ENCODE data around the gene BAIAP2L2. TPM values are rescaled to one million over a fixed set of nuclear protein-coding genes. Genes with fewer than 3 reads are reported as not detected.
"Not testable (repeated sequence)": the region's sequence is repeated elsewhere in the genome, so short reads cannot be mapped to it uniquely, and the experiment has no call there.

Gene BAIAP2L2
- total and polyA plus RNA-seq, 7 donors = 0.23 to 5.1 (median 0.55) TPM; not detected in 1

GRCh38 chr22:38080850-38081635, 29.4 kb downstream of the BAIAP2L2 start:
- intact Hi-C loops (cut with DNase I) = no loop called here
- no peaks in the 10 kb centered on the region for H3K36me3 ChIP-seq (ENCODE audit: insufficient read depth in 1 of 2, low read depth in 1 of 2)
- peaks cover 0 to 17% (median 5%) of the 10 kb centered on the region in 3 donors for H3K27me3 ChIP-seq (ENCODE audit: insufficient read depth in 3 of 3, low read length in 2 of 3)
- no peaks in the 10 kb centered on the region for H3K9me3 ChIP-seq
- no peak for TF ChIP-seq CTCF (IDR thresholded peaks at IDR 0.05)
- H3K4me3 ChIP-seq = peak overlapping the region; percentile 59
- DNase-seq = peak in 1 of 2 donors; percentile 67
- 4 to 11% (median 5%) methylated on average over 52 to 110 of the region's 110 CpGs for WGBS, 3 donors
- peaks cover 18% of the 10 kb centered on the region for H3K4me1 ChIP-seq
- ATAC-seq = peak; percentile 58 to 74 (median 68)
- no peak overlapping the region for H3K27ac ChIP-seq

- DNase-seq (peak in 1 of 2 donors; percentile 52), ATAC-seq (peak in 1 of 4 donors; percentile 2)
- no peak for TF ChIP-seq CTCF (IDR thresholded peaks at IDR 0.05)
- H3K27ac ChIP-seq = no peak overlapping the region
- H3K36me3 ChIP-seq (ENCODE audit: insufficient read depth in 1 of 2, low read depth in 1 of 2) = peaks cover 0 to under 1% of the 10 kb centered on the region in 2 donors
- peaks cover 0 to 17% (median 5%) of the 10 kb centered on the region in 3 donors for H3K27me3 ChIP-seq (ENCODE audit: insufficient read depth in 3 of 3, low read length in 2 of 3)
- intact Hi-C loops (cut with DNase I) = no loop called here
- peaks cover 18% of the 10 kb centered on the region for H3K4me1 ChIP-seq
- H3K9me3 ChIP-seq = no peaks in the 10 kb centered on the region
- H3K4me3 ChIP-seq = peak overlapping the region; percentile 59
- WGBS, 3 donors = 58 to 73% (median 63%) methylated on average over 10 to 11 of the region's 11 CpGs
Measured at GRCh38 chr22:38080474-38080849, 30.0 kb downstream of the BAIAP2L2 start.

- no peak overlapping the region for H3K4me3 ChIP-seq
- H3K9me3 ChIP-seq = no peaks in the 10 kb centered on the region
- no peak for ATAC-seq
- TF ChIP-seq CTCF (IDR thresholded peaks at IDR 0.05) = no peak
- intact Hi-C loops (cut with DNase I) = no loop called here
- H3K4me1 ChIP-seq = peaks cover 18% of the 10 kb centered on the region
- peaks cover 0 to 17% (median 5%) of the 10 kb centered on the region in 3 donors for H3K27me3 ChIP-seq (ENCODE audit: insufficient read depth in 3 of 3, low read length in 2 of 3)
- H3K27ac ChIP-seq = no peak overlapping the region
- H3K36me3 ChIP-seq (ENCODE audit: insufficient read depth in 1 of 2, low read depth in 1 of 2) = peaks cover 0 to 7% of the 10 kb centered on the region in 2 donors
- no peak for DNase-seq
- WGBS, 3 donors = 84 to 92% (median 84%) methylated on average over 7 of the region's 7 CpGs
Measured at GRCh38 chr22:38079804-38080203, 30.7 kb downstream of the BAIAP2L2 start.

GRCh38 chr22:38079208-38079607, 31.3 kb downstream of the BAIAP2L2 start:
- ATAC-seq; intact Hi-C loops (cut with DNase I); H3K4me3 ChIP-seq; H3K27ac ChIP-seq; H3K9me3 ChIP-seq: not testable (repeated sequence)
- H3K4me1 ChIP-seq = peaks cover 18% of the 10 kb centered on the region
- H3K36me3 ChIP-seq (ENCODE audit: insufficient read depth in 1 of 2, low read depth in 1 of 2) = peaks cover 0 to 12% of the 10 kb centered on the region in 2 donors
- 90 to 100% (median 93%) methylated on average over 2 of the region's 2 CpGs for whole genome bisulfite sequencing, 3 donors
- H3K27me3 ChIP-seq (ENCODE audit: insufficient read depth in 3 of 3, low read length in 2 of 3) = peaks cover 0 to 17% (median 5%) of the 10 kb centered on the region in 3 donors
- peak in 1 of 2 donors; percentile 13 for DNase-seq

GRCh38 chr22:38078046-38078840, 32.2 kb downstream of the BAIAP2L2 start:
- Histone ChIP-seq H3K27me3 (ENCODE audit: insufficient read depth in 3 of 3, low read length in 2 of 3) (peaks cover 0 to 17% (median 5%) of the 10 kb centered on the region in 3 donors), H3K9me3 (no peaks in the 10 kb centered on the region), H3K4me3 (no peak overlapping the region), H3K36me3 (ENCODE audit: insufficient read depth in 1 of 2, low read depth in 1 of 2) (peaks cover 0 to 22% of the 10 kb centered on the region in 2 donors), H3K4me1 (peaks cover 18% of the 10 kb centered on the region), H3K27ac (no peak overlapping the region)
- DNase-seq (no peak), ATAC-seq (no peak)
- no peak for TF ChIP-seq CTCF (IDR thresholded peaks at IDR 0.05)
- intact Hi-C loops (cut with DNase I) = no loop called here
- WGBS, 3 donors = 76 to 79% (median 77%) methylated on average over 22 of the region's 22 CpGs
